Measurements from ENCODE around the gene SEL1L3. TPM values are rescaled to one million over a fixed set of nuclear protein-coding genes. Genes with fewer than 3 reads are reported as not detected.

Gene SEL1L3
- total RNA-seq, 1 donor = 83.6 TPM

- no peaks in the 10 kb centered on the region for H3K79me2 ChIP-seq (ENCODE audit: insufficient read depth, low read length)
- no peaks in the 10 kb centered on the region for H3K9me3 ChIP-seq (ENCODE audit: low read depth, low read length)
- H3K4me3 ChIP-seq (ENCODE audit: insufficient read depth, low read length) = no peak overlapping the region
- TF ChIP-seq CTCF (IDR thresholded peaks at IDR 0.05; ENCODE audit: extremely low read depth, low read depth, low read length) = no peak
- H3K27me3 ChIP-seq (ENCODE audit: insufficient read depth, low read length) = no peaks in the 10 kb centered on the region
- H3K27ac ChIP-seq (ENCODE audit: low read depth, low read length) = no peak overlapping the region
- no peak overlapping the region for H2AFZ ChIP-seq (ENCODE audit: low read length)
- H3K4me2 ChIP-seq (ENCODE audit: insufficient read depth, low read length) = no peak overlapping the region
- H3K36me3 ChIP-seq (ENCODE audit: insufficient read depth, low read length) = peaks cover 23% of the 10 kb centered on the region
- peaks cover 17% of the 10 kb centered on the region for H3K4me1 ChIP-seq (ENCODE audit: insufficient read depth, low read length)
- no peaks in the 10 kb centered on the region for H4K20me1 ChIP-seq (ENCODE audit: insufficient read depth, low read length)
- DNase-seq (ENCODE audit: insufficient read length, low spot score, missing footprints) = no peak
Measured at GRCh38 chr4:25803720-25804225, 59.0 kb downstream of the SEL1L3 start.

GRCh38 chr4:25801594-25801993 is 61.2 kb downstream of the SEL1L3 start:
- H3K79me2 ChIP-seq (ENCODE audit: insufficient read depth, low read length) = no peaks in the 10 kb centered on the region
- H3K36me3 ChIP-seq (ENCODE audit: insufficient read depth, low read length) = peaks cover 32% of the 10 kb centered on the region
- H2AFZ ChIP-seq (ENCODE audit: low read length) = no peak overlapping the region
- peaks cover 6% of the 10 kb centered on the region for H3K4me1 ChIP-seq (ENCODE audit: insufficient read depth, low read length)
- no peaks in the 10 kb centered on the region for H3K9me3 ChIP-seq (ENCODE audit: low read depth, low read length)
- no peak overlapping the region for H3K4me2 ChIP-seq (ENCODE audit: insufficient read depth, low read length)
- H3K27me3 ChIP-seq (ENCODE audit: insufficient read depth, low read length) = no peaks in the 10 kb centered on the region
- no peak overlapping the region for H3K27ac ChIP-seq (ENCODE audit: low read depth, low read length)
- no peak for TF ChIP-seq CTCF (IDR thresholded peaks at IDR 0.05; ENCODE audit: extremely low read depth, low read depth, low read length)
- no peak overlapping the region for H3K4me3 ChIP-seq (ENCODE audit: insufficient read depth, low read length)
- DNase-seq (ENCODE audit: insufficient read length, low spot score, missing footprints) = no peak
- H4K20me1 ChIP-seq (ENCODE audit: insufficient read depth, low read length) = no peaks in the 10 kb centered on the region

GRCh38 chr4:25800245-25800644 is 62.5 kb downstream of the SEL1L3 start:
- H3K4me2 ChIP-seq (ENCODE audit: insufficient read depth, low read length) = no peak overlapping the region
- H3K79me2 ChIP-seq (ENCODE audit: insufficient read depth, low read length) = no peaks in the 10 kb centered on the region
- no peak overlapping the region for H3K27ac ChIP-seq (ENCODE audit: low read depth, low read length)
- no peak for TF ChIP-seq CTCF (IDR thresholded peaks at IDR 0.05; ENCODE audit: extremely low read depth, low read depth, low read length)
- no peak overlapping the region for H3K4me3 ChIP-seq (ENCODE audit: insufficient read depth, low read length)
- no peaks in the 10 kb centered on the region for H3K27me3 ChIP-seq (ENCODE audit: insufficient read depth, low read length)
- H3K36me3 ChIP-seq (ENCODE audit: insufficient read depth, low read length) = peaks cover 32% of the 10 kb centered on the region
- no peak overlapping the region for H2AFZ ChIP-seq (ENCODE audit: low read length)
- peaks cover 20% of the 10 kb centered on the region for H3K4me1 ChIP-seq (ENCODE audit: insufficient read depth, low read length)
- H3K9me3 ChIP-seq (ENCODE audit: low read depth, low read length) = no peaks in the 10 kb centered on the region
- DNase-seq (ENCODE audit: insufficient read length, low spot score, missing footprints) = no peak
- H4K20me1 ChIP-seq (ENCODE audit: insufficient read depth, low read length) = no peaks in the 10 kb centered on the region

GRCh38 chr4:25799522-25799921 is 63.3 kb downstream of the SEL1L3 start:
- TF ChIP-seq CTCF (IDR thresholded peaks at IDR 0.05; ENCODE audit: extremely low read depth, low read depth, low read length) = no peak
- Histone ChIP-seq H3K4me3 (ENCODE audit: insufficient read depth, low read length) (no peak overlapping the region), H3K36me3 (ENCODE audit: insufficient read depth, low read length) (peaks cover 28% of the 10 kb centered on the region), H3K4me2 (ENCODE audit: insufficient read depth, low read length) (no peak overlapping the region), H3K4me1 (ENCODE audit: insufficient read depth, low read length) (peaks cover 21% of the 10 kb centered on the region), H3K27ac (ENCODE audit: low read depth, low read length) (no peak overlapping the region), H3K9me3 (ENCODE audit: low read depth, low read length) (no peaks in the 10 kb centered on the region), H3K27me3 (ENCODE audit: insufficient read depth, low read length) (no peaks in the 10 kb centered on the region), H4K20me1 (ENCODE audit: insufficient read depth, low read length) (no peaks in the 10 kb centered on the region), H2AFZ (ENCODE audit: low read length) (no peak overlapping the region), H3K79me2 (ENCODE audit: insufficient read depth, low read length) (no peaks in the 10 kb centered on the region)
- DNase-seq (ENCODE audit: insufficient read length, low spot score, missing footprints) = no peak

Measured in osteoblast (primary cell).